Activated CD8-positive, alpha-beta memory T cell treated with anti-CD3 and anti-CD28 coated beads for 4 hours (primary cell): ENCODE measurements around the gene SEPTIN1.

Source experiments
- DNase-seq, 2 donors: peaks; one replicate each; pipeline ENCODE4 v3.0.0-alpha.2; 2020; ENCODE audit warnings: low read depth in 2 of 2

Gene SEPTIN1

DNA sequence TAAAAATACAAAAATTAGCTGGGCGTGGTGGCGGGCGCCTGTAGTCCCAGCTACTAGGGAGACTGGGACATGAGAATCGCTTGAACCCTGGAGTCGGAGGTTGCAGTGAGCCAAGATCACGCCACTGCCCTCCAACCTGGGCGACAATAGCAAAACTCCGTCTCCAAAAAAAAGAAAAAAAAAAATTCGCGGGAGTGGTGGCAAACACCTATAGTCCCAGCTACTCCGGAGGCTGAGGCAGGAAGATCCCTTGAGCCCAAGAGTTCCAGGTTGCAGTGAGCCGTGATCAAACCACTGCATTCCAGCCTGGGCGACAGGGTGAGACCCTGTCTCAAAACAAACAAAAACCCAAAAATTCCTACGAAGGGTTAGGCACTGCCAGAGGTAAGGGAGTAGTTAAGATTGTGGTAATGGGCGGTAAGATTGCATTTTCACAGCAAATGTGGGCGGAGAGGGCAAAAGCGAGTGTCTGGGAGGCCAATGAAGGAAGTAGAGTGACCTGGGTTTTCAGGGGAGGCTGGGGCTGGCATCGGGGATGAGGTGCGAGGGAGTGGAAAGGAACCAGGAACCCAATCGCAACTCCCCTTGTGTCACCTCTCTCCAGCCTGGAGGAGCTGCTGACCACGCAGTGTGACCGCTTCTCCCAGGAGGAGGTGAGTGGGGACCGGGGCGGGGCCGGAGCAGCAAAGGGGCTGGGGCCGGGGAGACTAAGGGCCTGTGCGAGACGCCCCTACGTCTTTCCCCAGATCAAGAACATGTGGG lies 5.1 kb downstream of the SEPTIN1 start:
- DNase-seq = no peak

DNA sequence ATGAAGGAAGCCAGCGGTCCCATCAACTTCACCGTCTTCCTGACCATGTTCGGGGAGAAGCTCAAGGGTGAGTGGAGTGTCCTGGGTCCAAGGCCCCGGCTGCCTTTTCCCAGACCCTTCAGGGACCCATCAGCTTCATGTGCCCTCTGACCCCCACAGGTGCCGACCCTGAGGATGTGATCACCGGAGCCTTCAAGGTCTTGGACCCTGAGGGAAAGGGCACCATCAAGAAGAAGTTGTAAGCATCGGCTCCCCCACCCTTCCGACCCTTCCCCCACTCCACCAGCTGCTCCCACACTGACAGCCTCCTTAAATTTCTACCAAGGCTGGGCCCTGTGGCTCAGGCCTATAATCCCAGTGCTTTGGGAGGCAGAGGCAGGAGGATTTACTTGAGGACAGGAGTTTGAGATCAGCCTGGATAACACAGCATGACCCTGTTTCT lies 5.9 kb downstream of the SEPTIN1 start:
- DNase-seq = no peak

DNA sequence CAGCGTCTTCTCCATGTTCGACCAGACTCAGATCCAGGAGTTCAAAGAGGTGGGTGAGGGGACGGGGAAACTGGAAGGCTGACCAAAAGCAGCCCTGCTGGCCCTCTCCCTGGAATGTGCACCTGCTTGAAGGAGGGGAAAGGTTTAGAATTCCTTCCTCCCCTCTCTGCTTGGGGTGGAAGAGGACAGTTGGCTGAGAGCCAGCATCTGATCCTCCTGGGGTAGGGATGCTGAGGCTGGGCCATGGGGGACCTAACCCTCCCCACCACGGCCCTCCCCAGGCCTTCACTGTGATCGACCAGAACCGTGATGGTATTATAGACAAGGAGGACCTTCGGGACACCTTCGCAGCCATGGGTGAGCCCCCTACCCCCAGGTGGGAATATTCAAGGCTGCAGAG lies 6.5 kb downstream of the SEPTIN1 start:
- no peak for DNase-seq

DNA sequence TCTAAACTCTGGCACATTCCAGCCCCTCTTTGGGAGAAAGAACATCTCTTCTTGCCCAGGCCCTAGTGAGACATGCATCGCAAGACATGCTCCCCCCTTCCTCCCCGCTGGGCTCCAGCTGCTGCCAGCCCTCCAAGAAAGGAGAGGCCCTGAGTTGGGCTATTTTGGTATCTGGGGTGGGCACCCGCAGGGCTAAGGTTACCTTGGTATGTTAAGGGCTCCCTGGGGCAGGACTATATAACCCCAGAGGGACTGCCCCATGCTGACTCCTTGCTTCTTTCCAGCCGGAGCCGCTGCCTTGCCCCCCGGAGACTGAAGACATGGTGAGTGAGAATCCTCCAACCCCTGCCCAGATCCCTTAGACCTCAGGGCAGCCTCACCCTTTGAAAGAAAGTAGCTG lies 7.8 kb downstream of the SEPTIN1 start, which contains the start of gene MYL11:
MYL11 (plus strand) TSS at position 265 of the 400 bp plus-strand sequence; CDS start at position 321, 56 bp downstream.
- no peak for DNase-seq

DNA sequence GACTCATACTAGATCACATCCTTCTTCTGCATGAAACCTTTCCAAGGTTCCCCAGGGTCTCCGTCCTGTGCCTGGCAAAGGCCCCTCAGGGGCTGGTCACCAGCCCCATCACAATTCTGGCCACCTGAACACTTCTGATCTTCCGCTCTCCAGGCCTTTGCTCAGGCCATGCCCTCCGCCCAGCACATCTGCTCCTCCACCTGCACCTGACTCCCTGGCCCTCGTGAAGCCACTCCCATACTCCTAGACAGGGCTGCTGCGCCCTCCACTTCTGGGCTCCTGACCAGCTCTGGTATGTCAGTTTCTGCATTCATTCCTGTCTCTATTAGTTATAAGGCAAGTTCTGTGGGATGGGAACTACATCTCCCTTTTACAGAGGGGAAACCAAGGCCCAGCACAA lies 9.6 kb downstream of the SEPTIN1 start:
- DNase-seq = no peak

DNA sequence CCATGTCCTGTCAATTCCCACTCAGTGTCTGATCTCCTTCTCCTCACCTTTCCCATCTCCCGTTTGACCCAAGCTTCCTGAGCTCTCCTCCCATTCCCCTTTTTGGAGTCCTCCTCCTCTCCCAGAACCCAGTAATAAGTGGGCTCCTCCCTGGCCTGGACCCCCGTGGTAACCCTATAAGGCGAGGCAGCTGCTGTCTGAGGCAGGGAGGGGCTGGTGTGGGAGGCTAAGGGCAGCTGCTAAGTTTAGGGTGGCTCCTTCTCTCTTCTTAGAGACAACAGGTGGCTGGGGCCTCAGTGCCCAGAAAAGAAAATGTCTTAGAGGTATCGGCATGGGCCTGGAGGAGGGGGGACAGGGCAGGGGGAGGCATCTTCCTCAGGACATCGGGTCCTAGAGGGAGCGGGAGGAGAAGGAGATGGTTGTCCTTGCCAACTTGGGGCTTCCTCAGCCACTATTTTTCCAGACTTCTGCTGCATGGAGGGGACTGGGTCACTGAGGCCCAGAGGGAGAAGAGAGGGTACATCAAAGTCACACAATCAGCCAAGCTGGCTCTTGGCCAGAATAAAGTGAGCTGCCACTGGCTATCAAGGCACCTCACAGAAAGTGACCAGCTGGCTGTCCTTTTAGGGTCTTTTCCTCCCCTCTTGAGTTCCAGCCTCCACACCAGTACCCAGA lies 10.2 kb downstream of the SEPTIN1 start:
- no peak for DNase-seq

DNA sequence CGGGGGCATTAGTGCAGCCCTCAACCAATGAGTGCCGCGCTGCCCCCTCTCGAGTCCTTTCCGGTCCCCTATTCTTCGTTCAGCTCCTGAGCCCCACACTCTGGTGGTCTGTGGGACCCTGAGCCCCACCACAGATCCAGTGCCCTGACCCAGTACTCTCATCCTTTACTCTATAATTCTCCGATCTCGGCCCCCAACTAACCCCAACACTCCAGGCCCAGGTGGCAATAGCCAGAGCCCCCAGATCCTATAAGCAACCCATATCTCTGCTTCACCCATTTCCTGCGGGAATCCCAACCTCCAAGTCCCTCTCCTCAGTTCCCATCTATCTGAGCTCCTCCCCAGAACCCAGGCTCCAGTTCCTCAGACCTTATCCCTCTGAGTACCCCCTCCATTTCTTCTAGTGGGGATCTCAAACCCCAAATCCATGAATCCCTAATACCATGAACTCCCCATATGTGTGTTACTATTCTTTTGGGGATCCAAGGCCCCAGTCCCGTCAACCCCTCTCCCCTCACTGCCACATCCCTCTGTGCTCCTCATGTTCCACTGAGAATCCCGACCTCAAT lies 11.0 kb downstream of the SEPTIN1 start:
- DNase-seq = no peak

DNA sequence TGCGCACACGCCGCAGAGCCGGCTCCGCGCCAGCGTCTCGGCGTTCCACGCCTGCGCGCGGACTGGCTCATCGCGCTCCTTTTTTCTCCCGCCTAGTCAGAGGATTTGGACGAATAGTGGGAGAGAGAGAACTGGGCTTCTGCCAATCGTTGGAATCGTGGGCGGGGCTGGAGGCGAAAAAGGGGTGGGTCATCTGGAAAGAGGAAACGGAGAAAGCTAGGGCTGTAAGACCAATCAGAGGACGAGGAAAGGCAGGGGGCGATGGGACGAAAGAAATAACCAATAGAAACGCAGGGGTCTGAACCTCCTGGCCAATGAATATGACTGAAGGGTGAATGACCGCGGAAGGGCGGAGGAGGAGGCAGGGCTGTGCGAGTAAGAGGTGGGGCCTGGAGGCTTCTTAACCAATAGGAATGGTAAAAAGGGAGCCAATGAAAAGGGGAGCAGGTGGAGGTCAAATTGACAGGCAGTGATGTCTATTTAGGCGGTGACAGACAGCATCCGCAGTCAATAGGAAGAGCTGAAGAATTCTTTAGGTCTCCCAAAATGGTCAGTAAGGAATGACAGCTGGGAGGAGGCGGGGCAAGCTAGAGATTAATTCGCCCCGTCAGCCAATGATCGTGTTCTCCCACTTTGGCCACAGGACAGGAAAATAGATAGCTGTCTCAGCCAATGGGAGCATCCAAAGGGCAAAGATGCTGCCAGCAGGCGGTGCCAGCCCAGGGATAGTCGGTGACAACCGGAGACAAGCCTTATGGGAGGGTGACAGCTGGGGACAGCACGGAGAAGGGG lies 11.7 kb downstream of the SEPTIN1 start, which contains the start of gene TBC1D10B:
TBC1D10B (minus strand) TSS at position 39 of the 792 bp plus-strand sequence. CDS start 311 bp downstream, outside the sequence.
- peak; percentile 97 to 98 for DNase-seq

DNA sequence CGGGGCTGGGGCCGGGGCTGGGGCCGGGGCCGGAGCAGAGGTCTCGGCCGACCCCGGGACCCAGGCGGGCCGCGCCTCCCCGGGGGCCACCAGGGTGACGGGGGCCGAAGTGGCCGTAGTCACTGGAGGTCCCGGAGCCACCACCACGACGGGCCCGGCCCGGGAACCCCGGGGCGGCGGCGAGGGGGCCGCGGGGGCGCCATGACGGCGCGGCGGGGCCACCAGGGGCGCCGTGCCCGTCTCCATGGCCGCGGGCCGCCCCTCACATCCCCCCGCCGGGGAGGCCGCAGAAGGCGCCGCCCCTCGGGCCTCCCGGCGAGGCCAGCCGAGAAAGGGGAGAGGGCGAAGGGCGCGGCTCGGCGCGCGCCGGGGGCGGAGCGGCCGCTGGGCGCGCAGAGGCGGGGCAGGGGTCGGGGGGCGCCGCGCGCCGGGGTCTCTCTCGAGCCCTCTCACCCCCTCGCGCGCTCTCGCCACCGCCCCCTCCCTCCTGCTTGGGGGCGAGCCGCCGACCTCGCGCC lies 12.4 kb downstream of the SEPTIN1 start:
- no peak for DNase-seq

DNA sequence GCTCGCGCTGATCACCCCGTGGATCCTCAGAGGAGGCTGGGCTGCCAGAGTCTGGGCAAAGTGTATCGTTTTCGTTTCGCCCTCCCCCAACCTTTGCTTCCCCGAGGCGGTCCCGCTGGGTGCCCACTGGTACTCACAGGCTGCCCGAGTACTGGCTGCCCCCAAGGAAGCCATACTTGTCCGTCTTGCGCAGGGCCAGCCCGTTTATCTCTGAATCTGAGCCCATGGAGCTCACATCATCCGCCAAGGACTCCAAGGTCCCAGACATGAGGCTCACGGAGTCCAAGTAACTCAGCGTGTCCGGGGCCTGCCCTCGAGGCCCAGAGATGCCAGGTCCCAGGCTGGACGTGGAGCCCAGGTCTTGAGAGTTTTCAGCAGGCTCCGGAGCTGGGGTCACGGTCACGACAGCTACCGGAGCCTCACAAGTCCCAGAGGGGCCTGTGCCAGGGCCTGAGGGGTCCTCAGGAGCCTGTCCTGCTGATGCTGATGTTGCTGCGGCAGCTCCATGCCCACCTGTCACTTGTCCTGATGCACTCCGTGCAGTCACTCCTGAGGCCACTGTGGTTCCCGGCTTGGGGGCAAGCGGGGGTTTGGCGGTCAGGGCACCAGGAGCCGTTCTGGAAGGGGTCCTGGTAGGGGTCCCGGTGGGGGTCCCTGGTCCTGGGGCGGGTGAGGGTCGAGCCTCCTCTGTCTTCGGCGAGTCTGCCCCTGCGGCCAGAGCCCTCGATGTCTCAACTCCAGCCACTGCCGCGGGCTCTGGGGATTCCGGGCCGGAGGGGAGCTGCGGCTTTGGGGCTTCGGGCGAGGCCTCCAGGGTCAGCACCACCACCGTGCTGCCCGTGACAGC lies 13.0 kb downstream of the SEPTIN1 start:
- no peak for DNase-seq

DNA sequence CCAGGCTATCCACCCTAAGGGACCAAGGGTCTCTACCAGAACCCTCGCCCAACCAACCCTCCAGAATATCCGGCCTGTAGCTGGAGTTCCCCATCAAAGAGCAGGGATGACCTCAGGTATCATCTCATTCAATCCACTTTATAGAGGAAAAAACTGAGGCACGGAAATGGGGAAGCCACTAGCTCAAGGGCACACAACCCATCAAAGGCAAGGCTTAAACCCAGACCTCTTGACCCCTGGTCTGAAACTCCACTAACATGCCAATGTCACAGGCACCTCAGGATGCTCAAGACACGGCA lies 13.6 kb downstream of the SEPTIN1 start:
- no peak for DNase-seq

DNA sequence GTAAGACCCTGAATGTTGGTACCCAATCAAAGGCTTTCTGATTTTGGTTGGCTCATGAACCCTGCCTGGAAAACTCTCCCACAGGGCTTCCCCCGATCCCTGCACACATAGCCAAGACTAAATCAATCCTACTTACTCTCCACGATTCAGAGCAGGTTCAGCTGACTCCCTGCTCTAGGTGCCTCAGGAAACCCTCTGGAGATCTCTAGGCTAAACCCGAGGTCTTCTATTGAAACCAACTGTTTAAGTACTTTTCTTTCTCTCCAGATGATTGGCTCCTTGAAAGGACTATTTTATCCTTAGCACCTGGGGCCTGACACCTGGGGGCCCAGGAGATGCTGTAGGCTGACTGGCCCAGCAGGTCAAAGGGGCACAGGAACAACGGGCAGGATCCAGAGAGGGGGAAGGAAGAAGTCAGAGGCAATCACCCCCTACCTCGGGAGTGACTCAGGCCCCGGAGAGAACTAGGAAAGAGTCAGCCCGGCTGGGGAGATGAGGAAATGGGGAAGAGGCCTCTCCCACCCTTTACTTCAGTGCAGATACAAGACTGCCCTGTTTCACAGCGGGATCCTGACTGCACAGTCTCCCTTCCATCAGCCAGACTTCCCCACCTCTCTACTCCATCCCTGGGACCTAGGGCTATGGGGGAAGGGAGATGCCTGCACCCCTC lies 14.1 kb downstream of the SEPTIN1 start:
- no peak for DNase-seq

DNA sequence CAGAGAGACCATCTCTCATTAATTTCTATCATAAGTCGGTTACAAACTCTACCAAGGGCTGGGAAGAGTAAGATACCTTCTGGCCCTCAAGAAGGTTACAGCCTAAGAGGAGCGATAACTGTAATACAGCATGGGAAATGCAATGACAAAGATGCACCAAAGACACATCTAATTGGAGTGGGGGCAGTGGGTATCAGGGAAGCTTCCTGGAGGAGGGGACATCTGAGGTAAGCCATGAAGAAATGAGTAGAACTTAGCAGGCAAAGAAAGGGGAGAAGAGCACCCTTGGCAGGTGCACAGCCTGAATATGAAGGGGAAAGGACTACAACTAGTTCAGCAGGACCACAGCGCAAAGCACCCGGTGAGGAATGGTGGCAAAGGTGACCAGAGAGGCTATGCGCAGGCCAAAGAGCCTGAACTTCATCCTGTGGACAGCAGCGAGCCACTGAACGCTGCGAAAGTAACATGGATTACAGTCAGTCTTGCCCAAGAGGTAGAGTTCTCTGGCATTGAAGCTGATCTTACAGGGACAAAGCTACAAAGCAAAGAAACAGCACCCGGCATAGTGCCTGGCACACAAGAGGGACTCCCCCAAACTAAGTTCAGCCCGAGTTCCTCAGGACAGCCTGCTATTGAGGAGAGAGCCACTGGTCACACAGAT lies 14.9 kb downstream of the SEPTIN1 start:
- no peak for DNase-seq

DNA sequence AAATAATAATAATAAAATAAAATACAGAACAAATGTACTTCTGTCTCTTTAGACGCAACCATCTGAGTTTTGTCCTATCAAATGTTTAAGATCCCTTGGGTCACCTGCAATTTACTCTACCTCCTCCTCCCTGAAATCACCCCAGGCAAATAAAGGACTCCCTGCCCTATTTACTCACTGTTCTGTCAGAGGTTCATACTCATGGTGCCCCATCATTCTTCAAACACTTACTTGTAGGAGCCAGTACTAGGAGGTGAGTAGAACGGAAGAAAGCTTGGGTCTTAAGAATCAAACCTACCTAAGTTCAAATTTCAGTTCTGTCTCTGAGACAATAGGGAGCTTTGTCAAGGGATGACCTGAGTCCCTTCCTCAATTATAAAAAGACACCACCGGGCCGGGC lies 15.8 kb downstream of the SEPTIN1 start:
- DNase-seq = no peak

DNA sequence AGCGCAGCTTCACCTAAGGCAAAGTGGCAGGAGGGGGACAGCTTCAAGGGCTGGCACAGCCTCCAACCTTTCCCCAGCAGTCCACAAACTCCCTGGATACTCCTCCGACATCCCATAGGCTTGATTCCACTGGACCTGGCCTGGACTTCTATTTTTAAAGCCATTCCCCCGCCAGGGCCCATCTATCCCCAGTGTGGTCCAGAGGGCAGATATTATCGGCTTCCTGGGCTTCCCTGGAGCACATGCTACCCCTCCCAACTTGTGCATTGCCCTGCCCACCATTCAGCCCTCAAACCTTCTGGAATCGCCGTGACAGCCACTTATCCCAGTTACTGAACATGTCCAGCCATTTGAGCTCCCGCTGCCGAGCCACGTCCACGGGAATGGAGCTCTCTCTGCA lies 17.2 kb downstream of the SEPTIN1 start:
- no peak for DNase-seq

DNA sequence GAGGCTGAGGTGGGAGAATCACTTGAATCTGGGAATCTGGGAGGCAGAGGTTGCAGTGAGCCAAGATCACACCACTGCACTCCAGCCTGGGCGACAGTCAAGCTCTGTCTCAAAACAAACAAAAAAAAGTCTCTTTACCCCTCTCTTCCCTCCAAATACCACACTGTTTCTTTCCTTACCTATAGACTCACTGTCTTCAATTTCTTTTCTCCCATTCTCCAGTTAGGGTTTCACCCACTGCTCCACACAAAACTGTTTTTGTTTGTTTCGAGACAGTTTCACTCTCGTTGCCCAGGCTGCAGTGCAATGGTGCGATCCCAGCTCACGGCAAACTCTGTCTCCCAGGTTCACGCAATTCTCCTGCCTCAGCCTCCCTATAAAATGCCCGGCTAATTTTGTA lies 21.2 kb downstream of the SEPTIN1 start:
- DNase-seq = no peak

DNA sequence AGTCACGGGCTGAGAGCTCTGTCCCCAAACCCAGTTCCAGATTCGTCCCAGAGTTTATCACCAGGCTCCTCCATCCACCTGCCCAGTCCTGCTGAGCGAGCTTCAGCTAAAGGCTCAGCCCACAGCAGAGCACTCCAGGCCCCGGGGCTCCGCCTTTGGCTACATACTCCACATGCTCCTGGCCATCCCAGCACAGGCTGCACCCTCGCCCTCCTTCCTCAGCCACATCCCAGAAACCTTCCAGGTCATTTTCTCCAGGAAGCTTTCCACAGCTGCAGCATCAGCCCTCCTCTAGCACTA lies 22.5 kb downstream of the SEPTIN1 start:
- DNase-seq = no peak

DNA sequence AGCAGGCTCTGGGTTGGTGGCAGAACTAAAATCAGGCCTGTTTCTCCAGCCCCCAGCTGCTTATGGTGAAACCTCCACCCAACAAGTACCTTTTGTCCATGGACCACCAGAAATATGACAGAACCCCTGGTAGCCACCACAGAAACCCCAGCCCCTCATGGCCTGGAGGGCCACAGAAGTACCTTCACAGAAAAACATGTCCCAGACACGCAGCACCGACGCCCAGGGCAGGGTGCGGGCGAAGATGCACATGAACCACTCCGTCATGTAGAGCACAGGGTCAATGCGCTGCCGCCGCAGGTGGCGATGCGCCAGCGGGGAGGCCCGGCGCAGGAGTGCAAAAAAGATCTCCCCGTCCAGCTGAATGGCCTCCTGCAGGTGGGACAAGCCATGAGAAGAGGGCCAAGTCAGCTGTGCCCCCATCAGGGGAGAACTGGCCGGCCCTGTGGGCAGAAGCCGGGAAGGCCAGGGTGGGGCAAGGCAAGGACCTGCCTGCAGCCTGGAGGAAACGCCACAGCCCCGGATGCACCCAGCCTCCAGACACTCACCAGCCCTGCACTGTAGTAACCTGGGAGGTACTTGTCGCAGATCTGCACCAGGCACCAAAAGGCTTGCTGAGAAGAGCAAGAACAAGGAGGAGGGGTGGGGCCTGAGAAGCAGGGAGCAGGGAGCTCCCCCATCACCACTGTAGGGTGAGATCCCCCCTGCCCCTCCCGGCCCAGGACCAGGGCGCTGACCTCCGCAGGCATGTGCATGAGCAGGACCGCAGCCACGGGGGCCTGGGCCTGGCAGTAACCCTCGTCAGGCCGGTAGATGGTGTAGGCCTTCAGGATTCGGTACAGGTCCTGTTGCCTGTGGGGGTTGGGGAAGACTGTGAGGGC lies 23.1 kb downstream of the SEPTIN1 start:
- DNase-seq = no peak

DNA sequence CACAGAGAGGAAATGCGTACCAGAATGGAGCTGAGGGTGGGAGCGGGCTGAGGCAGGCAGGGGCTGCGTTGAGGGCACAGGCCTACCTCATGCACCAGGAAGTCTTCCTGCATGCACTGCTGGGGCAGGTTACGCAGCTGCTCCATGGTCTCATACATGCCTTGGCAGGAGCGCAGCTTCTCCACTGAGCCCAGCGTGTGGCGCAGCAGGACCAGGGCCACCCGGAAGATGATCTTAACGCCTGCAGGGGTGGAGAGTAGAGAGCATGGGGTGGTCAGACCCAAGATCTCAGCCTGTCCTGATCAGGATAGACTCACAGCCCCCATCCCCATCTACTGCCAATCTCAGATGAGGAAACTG lies 23.8 kb downstream of the SEPTIN1 start:
- no peak for DNase-seq
